HCT116 (cell line): ENCODE measurements around the gene ATN1. TPM values are rescaled to one million over a fixed set of nuclear protein-coding genes. Genes with fewer than 3 reads are reported as not detected.

Source experiments
- ATAC-seq: fragments of 200-7000 bp; cut with Tn5 transposase; 2 replicates; pipeline ENCODE4 v1.9.1; 2020; ENCODE audit warnings: mild to moderate bottlenecking, moderate library complexity
- BruUV-seq: library from RNA; stranded (reverse); fragments of 400-500 nt; replicated peaks from 2 replicates; lab custom pipeline; 2021; lab: Mats Ljungman, UMichigan
- CTCF ChIA-PET: fragments of 300-600 bp; sonication (Branson Sonifier 250); formaldehyde crosslinking; loops from one replicate; lab custom pipeline; 2021; ENCODE audit warnings: antibody characterized with exemption; lab: Charles Lee
- POLR2A ChIA-PET: fragments of 300-600, 350-600 bp; sonication (Branson Sonifier 250); formaldehyde crosslinking; loops from one replicate; lab custom pipeline; 2021; ENCODE audit warnings: antibody characterized with exemption; lab: Charles Lee
- RAD21 ChIA-PET, 2 experiments: fragments of 300-600 bp; sonication (Branson Sonifier 250); formaldehyde crosslinking; loops; one replicate each; lab custom pipeline; 2023; ENCODE audit warnings: low total read pairs in 2 of 2; ENCODE audit not compliant: uncharacterized antibody in 2 of 2, unreplicated experiment in 2 of 2, low non-redundant PET in 1 of 2; lab: Charles Lee
- DNase-seq: peaks from one replicate; pipeline ENCODE4 v3.0.0-alpha.2; 2010; ENCODE audit warnings: low read depth, low spot score
- H2AFZ ChIP-seq: fragments of 200-600 bp; shearing (Covaris generic), sonication (generic); 2 replicates; pipeline ENCODE4 v1.6.1; 2017; ENCODE audit warnings: low read depth, mixed run types, mixed read lengths, antibody characterized with exemption, low read length; ENCODE audit not compliant: poor library complexity, severe bottlenecking
- H3K27ac ChIP-seq: 2 replicates; pipeline ENCODE4 v1.5.1; 2012; ENCODE audit warnings: low read depth, low read length
- H3K27me3 ChIP-seq: fragments of 200-600 bp; sonication (generic); 2 replicates; pipeline ENCODE4 v1.6.1; 2016; ENCODE audit warnings: mixed run types, low read length, mixed read lengths; ENCODE audit not compliant: insufficient read depth
- H3K36me3 ChIP-seq, 2 experiments: fragments of 200-500 bp in 1 of 2; fragments of 200-600 bp in 1 of 2; sonication (Bioruptor generic) in 1 of 2; sonication (generic) in 1 of 2; 2 replicates each; pipeline versions ENCODE4 v1.5.1 to v1.6.1; 2014 to 2016; ENCODE audit warnings: low read length in 2 of 2, inconsistent platforms in 1 of 2, mixed read lengths in 1 of 2, mixed run types in 1 of 2; ENCODE audit not compliant: insufficient read depth in 2 of 2, control insufficient read depth in 1 of 2
- H3K4me1 ChIP-seq, 2 experiments: fragments of 200-600 bp in 1 of 2; sonication (generic) in 1 of 2; 2 replicates each; pipeline versions ENCODE4 v1.5.1 to v1.6.1; 2012 to 2017; ENCODE audit warnings: low read length in 2 of 2, inconsistent platforms in 1 of 2, mild to moderate bottlenecking in 1 of 2, mixed read lengths in 1 of 2, mixed run types in 1 of 2, moderate library complexity in 1 of 2; ENCODE audit not compliant: insufficient read depth in 2 of 2, control insufficient read depth in 1 of 2
- H3K4me2 ChIP-seq: fragments of 200-600 bp; sonication (generic); 2 replicates; pipeline ENCODE4 v1.6.1; 2017; ENCODE audit warnings: mixed run types, low read length, mixed read lengths
- H3K4me3 ChIP-seq, 2 experiments: fragments of 200-600 bp in 1 of 2; sonication (generic) in 1 of 2; replicated peaks in 1 of 2; 2 replicates each; pipeline ENCODE4 v1.5.1; 2011 to 2016; ENCODE audit warnings: low read length in 2 of 2, control low read depth in 1 of 2, low read depth in 1 of 2, mild to moderate bottlenecking in 1 of 2, mixed read lengths in 1 of 2, mixed run types in 1 of 2
- H3K79me2 ChIP-seq: fragments of 200-600 bp; sonication (generic); 2 replicates; pipeline ENCODE4 v1.6.1; 2017; ENCODE audit warnings: mild to moderate bottlenecking, mixed run types, low read length, moderate library complexity, mixed read lengths; ENCODE audit not compliant: insufficient read depth
- H3K9ac ChIP-seq: fragments of 200-600 bp; sonication (generic); 2 replicates; pipeline ENCODE4 v1.6.1; 2016; ENCODE audit warnings: low read length, mixed read lengths
- H3K9me2 ChIP-seq: fragments of 200-600 bp; sonication (generic), shearing (Covaris generic); 2 replicates; pipeline ENCODE4 v1.6.1; 2017; ENCODE audit warnings: mixed run types, mild to moderate bottlenecking, moderate library complexity; ENCODE audit not compliant: insufficient read depth
- H3K9me3 ChIP-seq, 2 experiments: fragments of 200-500 bp in 1 of 2; fragments of 200-600 bp in 1 of 2; sonication (Bioruptor generic) in 1 of 2; sonication (generic) in 1 of 2; 2 replicates each; pipeline ENCODE4 v1.6.1; 2014 to 2017; ENCODE audit warnings: low read length in 2 of 2, mixed read lengths in 2 of 2, inconsistent platforms in 1 of 2, low read depth in 1 of 2, mild to moderate bottlenecking in 1 of 2, mixed run types in 1 of 2, moderate library complexity in 1 of 2; ENCODE audit not compliant: control insufficient read depth in 1 of 2, insufficient read depth in 1 of 2
- H4K20me1 ChIP-seq: fragments of 200-600 bp; sonication (generic), shearing (Covaris generic); 2 replicates; pipeline ENCODE4 v1.6.1; 2017; ENCODE audit warnings: mixed run types, mild to moderate bottlenecking, moderate library complexity; ENCODE audit not compliant: insufficient read depth
- CBX3 ChIP-seq: IDR thresholded peaks from 2 replicates; pipeline ENCODE4 v1.6.1; 2012; ENCODE audit warnings: low read depth
- ELF1 ChIP-seq: IDR thresholded peaks from 2 replicates; pipeline ENCODE4 v1.6.1; 2012; ENCODE audit warnings: low read depth, borderline replicate concordance
- EZH2 ChIP-seq: fragments of 200-600 bp; sonication (generic); IDR thresholded peaks from 2 replicates; pipeline ENCODE4 v1.6.1; 2017; ENCODE audit warnings: antibody characterized with exemption, mixed run types
- EZH2phosphoT487 ChIP-seq: fragments of 200-600 bp; IDR thresholded peaks from 2 replicates; pipeline ENCODE4 v1.6.1; 2018; ENCODE audit warnings: antibody characterized with exemption, borderline replicate concordance
- JUND ChIP-seq: IDR thresholded peaks from 2 replicates; pipeline ENCODE4 v1.6.1; 2012
- MAX ChIP-seq: IDR thresholded peaks from 2 replicates; pipeline ENCODE4 v1.6.1; 2012
- POLR2A ChIP-seq: IDR thresholded peaks from 2 replicates; pipeline ENCODE4 v1.7.0; 2011; ENCODE audit warnings: borderline replicate concordance; ENCODE audit not compliant: insufficient read depth, insufficient read length; ENCODE audit errors: extremely low read depth
- POLR2AphosphoS5 ChIP-seq: IDR thresholded peaks from 2 replicates; pipeline ENCODE4 v1.6.1; 2011; ENCODE audit warnings: mild to moderate bottlenecking, low read depth, low read length, moderate library complexity
- SIN3A ChIP-seq: IDR thresholded peaks from 2 replicates; pipeline ENCODE4 v1.6.1; 2012; ENCODE audit warnings: low read depth
- SP1 ChIP-seq: IDR thresholded peaks from 2 replicates; pipeline ENCODE4 v1.6.1; 2012; ENCODE audit warnings: low read depth
- TCF7L2 ChIP-seq: IDR thresholded peaks from 2 replicates; pipeline ENCODE4 v1.7.0; 2011; ENCODE audit warnings: borderline replicate concordance, inconsistent platforms; ENCODE audit not compliant: insufficient read depth, insufficient read length; ENCODE audit errors: extremely low read depth
- YY1 ChIP-seq: IDR thresholded peaks from 2 replicates; pipeline ENCODE4 v1.6.1; 2011; ENCODE audit warnings: low read length, low read depth, moderate library complexity, mild to moderate bottlenecking; ENCODE audit not compliant: insufficient replicate concordance; ENCODE audit errors: extremely low read depth
- ZFX ChIP-seq: fragments of 450-650 bp; IDR thresholded peaks from 2 replicates; pipeline ENCODE4 v1.6.1; 2017
- ZNF274 ChIP-seq: fragments of 200-500 bp; sonication (Bioruptor generic); IDR thresholded peaks from 2 replicates; pipeline ENCODE4 v1.6.1; 2014; ENCODE audit warnings: mild to moderate bottlenecking, low read depth, low read length, inconsistent platforms
- intact Hi-C: fragments of 100-400 bp; cut with micrococcal nuclease; formaldehyde crosslinking; loops from 2 replicates; pipeline ENCODE4 v1.10.0; 2022
- total RNA-seq: library from RNA; stranded (reverse); gene quantifications from one replicate; pipeline ENCODE4 v1.2.1, GENCODE V29; 2021; ENCODE audit not compliant: unreplicated experiment

The ATN1 gene
- total RNA-seq, 1 experiment from 2014 or later = 104 TPM

- Histone ChIP-seq H4K20me1 (peaks cover 8% of the 10 kb centered on the region; the same call in 1 of the 2 replicates), H3K9me3 (no peaks in the 10 kb centered on the region), H3K27ac (peak overlapping the region; percentile 97), H2AFZ (no peak overlapping the region), H3K4me3 (peak overlapping the region; percentile 96 to 99), H3K4me2 (peak overlapping the region; percentile 87), H3K9ac (peak overlapping the region; percentile 100), H3K36me3 (peaks cover 10 to 27% of the 10 kb centered on the region in 2 experiments; a peak in 2 of 4 replicates)
- ATAC-seq (peak; percentile 72), DNase-seq (peak; percentile 89)
- CTCF ChIA-PET = interaction anchor here (0.9 to 6.0 kb wide), 8 partner anchors 18 to 94 kb away, joined by 3 to 101 read pairs (median 10); partner anchors contain the start of genes C12orf57, RNU7-1 and SPSB2
- POLR2A ChIA-PET = interaction anchor here (1.1 to 9.9 kb wide), 11 partner anchors 16 to 240 kb away, joined by 3 to 269 read pairs (median 9); partner anchors contain the start of genes C12orf57, C1RL, COPS7A and LPCAT3
- TF ChIP-seq SIN3A = no peak
- no peak for TF ChIP-seq EZH2
- TF ChIP-seq POLR2AphosphoS5 = peak; percentile 98
- no peak for TF ChIP-seq ZNF274
- TF ChIP-seq EZH2phosphoT487 = no peak
- no peak for TF ChIP-seq JUND
- TF ChIP-seq CBX3 = no peak
- TF ChIP-seq YY1 = peak; percentile 46
- TF ChIP-seq ZFX = peak; percentile 65; the same call in 1 of the 2 replicates
- TF ChIP-seq POLR2A = peak; percentile 82
- no peak for TF ChIP-seq SP1
- no peak for TF ChIP-seq ELF1
- TF ChIP-seq TCF7L2 = peak; percentile 44
- no peak for TF ChIP-seq MAX
- TF ChIP-seq, all 23 proteins: peak for 5
- peaks cover 29 to 67% of the 10 kb centered on the region in 2 experiments for H3K4me1 ChIP-seq
- RAD21 ChIA-PET = interaction anchor here in 1 of 2 experiments (1.5 to 4.0 kb wide), 2 partner anchors 18 to 38 kb away, joined by 3 to 22 read pairs; no protein-coding TSS in a partner anchor
- peaks cover 50% of the 10 kb centered on the region for H3K79me2 ChIP-seq
- no peaks in the 10 kb centered on the region for H3K27me3 ChIP-seq
- no peaks in the 10 kb centered on the region for H3K9me2 ChIP-seq
- intact Hi-C loops = loop anchor here (5.0 kb wide), 1 partner anchor 211 kb away; the partner anchor contains the start of gene MLF2
- no TSS peak for BruUV-seq
These were observed 35.4 kb downstream of the ATN1 start for GRCh38 chr12:6963016-6963731.
